EH (cell line): ENCODE results near the gene STON2.
"Not testable (repeated sequence)": the region's sequence is repeated elsewhere in the genome, so short reads cannot be mapped to it uniquely, and the experiment has no call there.

Experiments
- DNase-seq: peaks from one replicate; pipeline ENCODE4 v3.0.0-alpha.2; 2015; ENCODE audit warnings: low read depth

The STON2 gene

DNA sequence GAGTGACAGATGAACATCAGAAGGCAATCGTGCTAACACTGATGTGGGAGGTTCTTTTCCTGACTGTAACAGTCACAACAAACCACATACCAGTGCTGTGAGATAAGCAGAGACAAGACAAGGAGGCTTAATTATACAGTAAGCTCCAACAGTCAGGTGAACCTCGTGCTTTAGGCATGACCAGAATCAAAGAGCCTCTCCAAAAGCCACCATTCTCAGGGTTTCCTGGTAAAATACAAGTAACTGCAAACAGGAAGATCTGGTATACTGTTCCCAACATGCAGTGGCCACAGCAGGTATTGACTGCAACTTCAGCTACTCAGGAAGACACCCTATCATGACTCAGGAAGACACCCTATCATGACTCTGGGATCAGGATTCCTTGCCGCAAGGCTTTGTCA is 132.1 kb downstream of the STON2 start:
- DNase-seq = peak; percentile 9

DNA sequence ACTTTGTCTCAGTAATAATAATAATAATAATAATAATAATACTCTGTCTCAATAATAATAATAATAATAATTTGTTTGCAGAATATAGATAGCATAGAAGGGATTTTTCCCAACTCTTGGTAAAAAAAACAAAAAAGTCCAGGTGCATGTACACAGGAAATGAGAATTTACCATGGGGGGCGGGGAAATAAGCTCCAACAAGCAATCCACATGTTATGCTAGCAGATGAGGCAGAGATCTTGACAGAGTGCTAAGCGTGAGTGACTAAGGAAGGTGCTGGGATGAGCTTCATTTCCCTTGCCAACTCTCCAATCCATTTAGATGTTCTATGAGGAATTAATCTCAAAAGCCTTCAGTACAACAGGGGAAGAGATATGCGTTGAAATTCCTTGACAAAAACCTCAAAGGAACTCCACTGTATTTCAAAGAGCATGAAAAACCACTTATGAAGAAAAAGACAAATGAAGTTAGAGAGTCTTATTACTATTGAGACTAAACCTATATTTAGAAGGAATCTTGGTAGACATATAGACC is 134.4 kb downstream of the STON2 start:
- no peak for DNase-seq

DNA sequence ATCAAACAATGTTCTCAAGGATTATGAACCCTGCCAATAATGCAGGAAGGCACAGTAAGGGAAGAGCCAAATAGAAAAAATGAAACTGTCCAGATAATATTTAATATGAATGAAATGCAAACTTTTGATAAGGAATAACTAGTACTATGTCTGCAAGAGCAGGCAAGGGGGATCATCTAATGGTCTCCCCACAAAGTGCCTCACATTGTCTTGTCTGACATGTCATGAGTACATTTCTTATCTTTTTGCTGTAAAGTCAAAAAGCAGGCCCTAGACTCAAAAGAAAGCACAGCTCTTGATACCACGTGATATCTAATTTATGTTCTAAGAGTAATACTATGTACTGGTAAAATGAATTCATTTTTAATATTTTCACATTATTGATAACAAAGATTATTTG is 135.5 kb downstream of the STON2 start:
- DNase-seq = no peak

DNA sequence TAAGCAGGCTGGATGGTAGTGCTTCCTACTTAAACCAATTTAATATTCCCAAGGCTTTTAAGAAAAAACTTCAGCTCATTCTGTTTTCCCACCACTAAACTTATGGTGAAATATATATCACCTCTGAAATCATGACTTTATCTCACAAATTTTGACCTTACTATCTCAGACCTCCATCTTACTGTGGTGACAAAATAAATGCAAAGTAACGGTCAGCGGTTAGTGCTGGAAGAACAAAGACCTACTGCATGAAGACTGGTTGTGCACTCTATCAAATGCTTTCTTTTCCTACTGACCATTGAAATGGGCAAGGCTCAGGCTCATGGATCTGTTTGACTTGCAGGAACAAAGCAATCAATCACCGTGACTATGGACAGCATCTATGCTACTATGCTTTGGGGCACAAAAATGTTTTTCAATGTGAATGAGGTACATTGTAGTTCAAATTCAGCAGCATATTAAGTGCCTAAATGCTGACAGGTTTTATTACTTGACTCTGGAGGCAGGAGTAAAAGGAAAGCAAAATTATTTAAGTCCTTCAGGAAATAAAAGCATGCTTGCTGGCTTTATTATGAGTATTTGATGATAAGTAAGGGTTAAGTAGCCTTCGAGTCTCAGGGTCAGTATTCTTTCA is 136.2 kb downstream of the STON2 start:
- DNase-seq = no peak

DNA sequence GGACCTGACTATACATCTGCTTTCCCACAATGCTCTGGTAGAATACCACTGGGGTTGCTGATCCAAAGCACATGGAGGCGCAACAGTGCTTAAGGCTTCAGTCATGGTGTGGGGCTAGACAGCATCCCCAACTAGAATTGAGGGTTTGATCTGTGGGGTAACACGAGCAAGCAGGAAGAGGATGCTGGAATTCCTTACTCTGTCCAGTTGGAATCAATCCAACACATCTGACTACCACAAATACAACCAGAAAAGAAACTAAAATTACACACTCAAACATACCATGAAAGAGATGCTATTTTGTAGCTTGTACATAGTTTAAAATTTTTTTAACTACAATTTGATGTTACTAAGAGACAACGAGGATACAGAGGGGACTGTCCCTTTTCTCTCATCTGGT is 138.9 kb downstream of the STON2 start:
- peak; percentile 13 for DNase-seq

DNA sequence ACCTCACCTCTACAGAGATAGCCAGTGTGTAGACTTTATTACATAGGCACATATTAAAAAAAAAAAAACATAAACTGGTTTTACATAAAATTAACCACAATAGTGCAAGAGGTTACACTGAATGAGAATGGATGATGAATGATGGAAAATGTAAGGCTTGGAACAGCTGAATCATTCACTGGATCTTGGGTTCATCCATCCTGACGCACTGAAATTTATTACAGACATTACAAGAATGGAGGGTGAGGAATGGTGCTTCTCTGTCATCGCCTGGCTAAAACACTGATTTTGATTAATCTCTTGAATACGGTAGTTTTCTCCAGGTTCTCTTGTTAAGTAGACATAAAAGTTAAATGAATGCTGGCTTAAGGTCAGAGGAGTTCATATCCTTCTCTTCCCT is 139.4 kb downstream of the STON2 start:
- no peak for DNase-seq

DNA sequence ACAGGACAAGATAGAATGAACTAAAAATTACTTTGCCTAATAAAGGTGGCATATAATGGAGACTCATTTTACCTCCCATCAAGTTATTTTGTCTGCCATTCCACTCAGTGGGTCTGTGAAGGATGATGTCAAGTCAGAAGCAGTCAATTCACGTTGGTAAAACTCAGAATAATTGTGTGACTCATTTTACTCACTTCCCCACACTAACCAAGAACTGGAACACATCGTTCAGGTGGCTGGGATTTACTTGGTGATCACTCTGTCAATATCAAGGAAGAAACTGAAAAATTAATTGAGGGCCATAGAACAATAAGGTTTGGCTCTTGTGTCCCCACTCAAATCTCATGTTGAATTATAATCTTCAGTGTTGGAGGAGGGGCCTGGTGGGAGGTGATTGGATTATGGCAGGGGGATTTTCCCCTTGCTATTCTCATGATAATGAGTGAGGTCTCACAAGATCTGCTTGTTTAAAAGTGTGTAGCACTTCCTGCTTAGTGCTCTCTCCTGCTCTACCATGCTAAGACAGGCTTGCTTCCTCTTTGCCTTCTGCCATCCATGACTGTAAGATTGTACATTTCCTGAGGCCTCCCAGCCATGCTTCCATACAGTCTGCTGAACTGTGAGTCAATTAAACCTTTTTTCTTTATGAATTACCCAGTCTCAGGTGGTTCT is 143.7 kb downstream of the STON2 start:
- no peak for DNase-seq

DNA sequence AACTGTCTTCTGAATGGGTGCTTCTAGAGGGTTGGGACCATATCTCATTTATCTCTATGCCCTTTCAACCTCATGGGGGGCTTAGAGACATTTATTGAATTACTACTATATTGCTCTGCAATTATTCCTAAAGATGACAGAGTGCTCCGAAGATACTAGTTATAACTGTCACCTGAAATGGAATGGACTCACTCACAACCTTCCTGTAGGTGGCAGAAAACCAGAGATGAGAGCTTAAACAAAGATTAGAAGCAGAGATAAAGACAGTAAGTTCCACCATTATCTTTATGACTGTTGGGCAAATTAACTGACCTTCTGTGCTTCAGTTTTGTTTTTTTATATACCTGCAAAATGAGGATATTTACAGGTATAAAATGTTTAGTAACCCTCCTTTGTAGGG is 147.8 kb downstream of the STON2 start:
- no peak for DNase-seq

DNA sequence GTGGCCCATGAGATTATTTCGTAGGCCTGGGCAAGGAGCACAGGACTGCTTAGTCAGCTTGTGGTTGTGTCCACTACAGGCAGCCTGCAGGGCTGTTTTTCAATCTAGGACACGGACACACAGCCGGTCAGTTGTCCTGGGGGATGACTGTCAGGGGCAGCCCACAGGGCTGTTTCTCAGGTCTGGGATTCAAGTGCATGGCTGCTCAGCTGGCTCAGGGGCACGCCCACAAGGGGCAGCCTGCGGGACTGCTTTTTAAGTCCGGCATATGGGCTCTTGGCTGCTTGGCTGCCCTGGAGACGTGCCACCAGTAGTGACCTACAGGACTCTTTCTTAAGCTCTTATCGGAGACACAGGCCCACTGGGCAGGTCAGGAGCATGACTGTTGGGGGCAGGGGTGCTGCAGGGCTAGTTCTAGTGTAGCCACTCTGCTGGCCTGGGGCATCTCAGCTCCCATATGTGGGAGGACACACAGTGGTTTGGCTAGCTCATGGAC is 152.8 kb downstream of the STON2 start:
- no peak for DNase-seq

DNA sequence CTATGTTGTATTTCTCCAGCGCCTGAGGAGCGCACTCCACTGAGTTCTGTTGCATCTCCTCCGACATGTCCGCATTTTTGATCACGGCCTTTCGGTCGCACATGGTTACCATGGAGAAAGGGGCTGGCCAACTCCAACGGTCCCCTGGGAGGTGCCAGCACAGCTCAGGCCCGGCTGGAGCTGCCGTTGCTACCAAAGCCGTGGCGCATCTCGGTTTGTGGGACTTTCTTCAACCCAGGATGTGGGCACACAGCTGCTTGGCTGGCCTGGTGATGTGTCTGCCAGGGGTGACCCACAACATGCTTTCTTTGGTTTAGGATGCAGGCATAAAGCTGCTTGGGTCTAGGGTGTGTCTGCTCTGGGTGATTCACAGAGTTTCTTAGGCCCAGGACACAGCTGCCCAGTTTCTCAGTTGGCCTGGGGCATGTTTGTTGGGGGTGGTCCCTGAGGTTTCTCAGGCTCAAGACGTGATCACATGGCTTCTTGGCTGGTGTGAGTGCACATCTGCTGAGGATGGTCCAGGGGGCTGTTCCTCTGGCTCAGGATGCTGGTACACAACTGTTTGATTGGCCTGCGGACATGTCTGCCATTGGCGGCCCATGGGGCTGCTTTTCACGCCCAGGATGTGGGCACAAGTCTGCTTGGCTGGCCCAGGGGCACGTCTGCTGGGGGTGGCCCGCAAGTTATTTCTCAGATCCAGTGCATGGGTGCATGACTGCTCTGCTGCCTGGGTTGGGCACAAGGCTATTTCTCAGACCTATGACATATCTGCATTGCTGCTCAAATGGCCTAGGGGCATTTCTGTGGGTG is 153.5 kb downstream of the STON2 start:
- peak; percentile 76 for DNase-seq

DNA sequence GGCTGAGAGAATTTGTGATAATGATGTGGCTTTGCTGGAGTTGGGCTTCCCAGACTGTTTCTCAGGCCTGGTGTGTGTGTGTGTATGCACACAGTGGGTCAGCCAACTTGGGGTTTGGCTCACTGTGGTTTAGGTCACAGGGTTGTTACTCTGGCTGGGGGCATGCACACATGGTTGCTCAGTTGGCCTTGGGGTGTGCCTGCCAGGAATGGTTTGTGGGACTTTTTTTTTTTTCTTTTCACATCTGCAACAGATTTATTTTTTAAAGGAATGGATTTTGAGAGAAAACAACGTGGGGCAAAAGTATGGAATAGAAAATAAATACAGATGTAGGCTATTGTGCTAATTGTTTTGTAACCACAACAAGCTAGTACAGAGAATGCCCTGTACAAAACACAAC is 154.4 kb downstream of the STON2 start:
- DNase-seq = peak; percentile 13

DNA sequence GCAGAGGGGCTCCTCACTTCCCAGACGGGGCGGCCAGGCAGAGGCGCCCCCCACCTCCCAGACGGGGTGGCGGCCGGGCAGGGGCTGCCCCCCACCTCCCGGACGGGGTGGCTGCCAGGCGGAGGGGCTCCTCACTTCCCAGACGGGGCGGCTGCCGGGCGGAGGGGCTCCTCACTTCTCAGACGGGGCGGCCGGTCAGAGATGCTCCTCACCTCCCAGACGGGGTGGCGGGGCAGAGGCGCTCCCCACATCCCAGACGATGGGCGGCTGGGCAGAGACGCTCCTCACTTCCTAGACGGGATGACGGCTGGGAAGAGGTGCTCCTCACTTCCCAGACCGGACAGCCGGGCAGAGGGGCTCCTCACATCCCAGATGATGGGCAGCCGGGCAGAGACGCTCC is 155.7 kb downstream of the STON2 start:
- DNase-seq = not testable (repeated sequence)

DNA sequence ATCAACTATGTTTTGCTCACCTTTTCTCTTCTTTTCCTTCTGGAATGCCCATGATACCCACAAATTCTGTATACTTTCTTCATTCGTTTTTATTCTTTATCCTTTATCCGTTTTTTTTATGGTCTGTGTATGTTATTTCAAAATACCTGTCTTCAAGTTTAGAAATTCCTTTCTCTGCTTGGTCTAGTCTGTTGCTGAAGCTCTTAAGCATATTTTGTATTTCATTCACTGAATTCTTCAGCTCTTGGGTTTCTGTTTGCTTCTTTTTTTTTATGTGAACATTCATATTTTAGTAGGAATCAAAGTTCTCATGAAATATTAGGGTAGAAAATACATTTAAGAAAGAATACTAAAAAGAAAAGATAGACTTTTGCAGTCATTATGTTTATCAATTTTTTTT is 156.6 kb downstream of the STON2 start:
- DNase-seq = no peak

DNA sequence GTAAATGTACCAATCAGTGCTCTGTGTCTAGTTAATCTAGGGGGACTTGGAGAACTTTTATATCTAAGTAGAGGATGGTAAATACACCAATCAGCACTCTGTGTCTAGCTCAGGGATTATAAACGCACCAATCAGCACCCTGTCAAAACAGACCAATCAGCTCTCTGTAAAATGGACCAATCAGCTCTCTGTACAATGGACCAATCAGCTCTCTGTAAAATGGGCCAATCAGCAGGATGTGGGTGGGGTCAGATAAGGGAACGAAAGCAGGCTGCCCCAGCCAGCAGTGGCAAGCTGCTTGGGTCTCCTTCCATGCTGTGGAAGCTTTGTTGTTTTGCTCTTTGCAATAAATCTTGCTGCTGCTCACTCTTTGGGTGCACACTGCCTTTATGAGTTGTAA is 163.3 kb downstream of the STON2 start:
- DNase-seq = not testable (repeated sequence)

DNA sequence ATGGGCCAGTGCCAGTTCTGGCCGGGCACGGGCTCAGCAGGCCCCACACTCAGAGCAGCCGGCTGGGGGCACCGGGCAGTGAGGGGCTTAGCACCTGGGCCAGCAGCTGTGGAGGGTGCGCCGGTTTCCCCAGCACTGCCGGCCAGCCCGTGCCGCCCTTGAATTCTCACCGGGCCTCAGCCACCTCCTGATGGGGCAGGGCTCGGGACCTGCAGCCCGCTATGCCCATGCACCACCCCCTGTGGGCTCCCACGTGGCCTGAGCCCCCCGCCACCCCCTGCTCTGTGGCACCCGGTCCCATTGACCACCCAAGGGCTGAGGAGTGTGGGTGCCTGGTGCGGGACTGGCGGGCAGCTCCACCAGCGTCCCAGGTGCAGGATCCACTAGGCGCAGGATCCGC is 164.0 kb downstream of the STON2 start:
- no peak for DNase-seq

DNA sequence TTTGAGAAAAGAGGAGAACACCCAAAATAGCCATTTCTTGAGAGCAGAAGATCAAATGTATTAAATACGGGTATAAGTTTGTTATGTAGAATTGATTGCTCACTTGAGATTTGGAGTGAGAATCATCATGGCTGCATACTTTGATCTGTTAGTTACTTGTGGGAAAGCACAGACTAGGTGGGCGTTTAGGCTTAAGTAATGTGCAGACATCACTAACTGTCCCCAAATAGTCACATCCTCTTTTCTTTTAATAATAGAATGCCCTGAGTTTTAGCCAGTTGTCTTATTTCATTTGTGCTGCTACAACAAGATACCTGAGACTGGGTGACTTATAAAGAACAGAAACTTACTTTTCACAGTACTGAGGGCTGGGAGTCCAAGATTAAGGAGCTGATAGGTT is 165.0 kb downstream of the STON2 start:
- no peak for DNase-seq

DNA sequence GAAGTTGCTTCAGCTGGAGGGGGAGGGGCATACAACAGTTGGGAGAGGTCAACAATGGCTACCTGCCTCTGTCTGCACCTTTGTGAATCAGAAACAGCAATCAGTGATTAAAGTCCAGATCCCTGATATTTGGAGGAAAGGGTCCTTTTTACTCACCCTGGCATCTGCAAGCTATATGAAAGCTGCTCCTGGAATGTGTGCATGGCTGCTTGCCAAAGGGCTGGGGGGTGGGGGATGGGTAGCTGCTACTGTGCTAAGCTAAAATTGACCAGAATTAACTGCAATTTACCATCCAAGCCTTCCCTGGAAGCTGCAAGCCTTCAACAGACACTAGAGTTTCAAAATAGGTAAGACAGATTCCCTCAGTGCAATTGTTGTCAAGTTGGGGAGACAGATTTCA is 165.8 kb downstream of the STON2 start:
- peak; percentile 31 for DNase-seq

DNA sequence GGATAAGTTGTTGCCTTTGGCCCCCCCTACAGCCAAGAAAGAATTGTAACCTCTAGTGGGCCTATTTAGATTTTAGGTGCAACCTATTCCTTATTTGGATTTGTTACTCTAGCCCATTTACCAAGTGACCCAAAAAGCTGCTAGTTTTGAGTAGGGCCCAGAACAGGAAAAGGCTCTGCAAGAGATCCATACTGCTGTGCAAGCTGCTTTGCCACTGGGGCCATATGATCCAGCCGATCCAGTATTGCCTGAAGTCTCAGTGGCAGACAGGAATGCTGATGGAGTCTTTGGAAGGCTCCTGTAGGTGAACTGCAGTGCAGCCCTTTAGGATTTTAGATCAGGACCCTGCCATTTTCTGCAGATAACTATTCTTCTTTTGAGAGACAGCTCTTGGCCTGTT is 166.5 kb downstream of the STON2 start:
- no peak for DNase-seq

DNA sequence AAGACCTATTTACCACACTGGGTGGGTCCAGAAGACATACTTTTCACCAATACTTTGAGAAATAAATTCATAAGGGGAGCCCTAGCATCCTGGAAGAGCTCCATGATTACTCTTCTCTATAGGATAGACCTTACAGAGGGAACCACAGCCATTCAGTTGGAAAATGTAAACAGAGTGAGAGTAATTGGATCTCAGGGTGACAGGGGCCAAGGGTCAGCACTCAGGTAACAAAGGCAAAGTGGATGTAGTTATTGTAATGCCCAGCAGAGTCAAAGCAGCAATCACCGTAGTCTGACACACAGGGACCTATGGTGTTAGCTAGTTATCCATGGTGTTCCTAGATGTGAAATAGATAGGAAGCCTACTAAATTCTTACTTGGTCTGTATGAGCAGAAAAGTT is 168.6 kb downstream of the STON2 start:
- DNase-seq = no peak

DNA sequence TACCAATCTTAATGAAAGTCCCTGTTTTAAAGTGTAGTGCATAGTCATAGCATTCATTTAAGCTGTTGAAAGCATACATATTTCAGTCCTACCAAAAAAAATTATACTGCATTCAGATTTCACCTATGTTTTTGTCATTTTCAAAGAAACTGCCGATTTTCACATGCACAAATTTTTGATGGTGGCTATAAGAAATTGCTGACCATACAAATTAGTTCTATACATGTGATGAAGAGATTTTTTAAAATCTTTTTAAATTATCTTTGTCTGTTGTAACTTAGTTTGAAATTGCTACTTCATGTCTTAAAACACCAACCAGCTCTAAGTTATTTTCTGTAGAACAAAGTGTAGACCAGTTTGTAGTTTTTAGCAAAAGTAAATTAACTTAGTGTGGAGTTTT is 175.9 kb downstream of the STON2 start:
- DNase-seq = no peak

DNA sequence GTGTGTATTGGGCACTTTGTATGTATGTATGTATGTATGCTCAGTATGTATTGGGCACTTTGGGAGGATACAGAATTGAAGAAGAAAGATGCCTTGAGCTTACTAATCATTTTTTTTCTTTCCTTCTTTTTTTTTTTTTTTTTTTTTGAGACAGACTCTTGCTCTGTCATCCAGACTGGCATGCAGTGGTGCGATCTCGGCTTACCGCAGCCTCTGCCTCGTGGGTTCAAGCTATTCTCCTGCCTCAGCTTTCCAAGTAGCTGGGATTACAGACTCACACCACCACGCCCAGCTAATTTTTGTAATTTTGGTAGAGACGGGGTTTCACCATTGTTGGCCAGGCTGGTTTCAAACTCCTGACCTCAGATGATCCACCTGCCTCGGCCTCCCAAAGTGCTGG is 176.3 kb downstream of the STON2 start:
- DNase-seq = not testable (repeated sequence)

DNA sequence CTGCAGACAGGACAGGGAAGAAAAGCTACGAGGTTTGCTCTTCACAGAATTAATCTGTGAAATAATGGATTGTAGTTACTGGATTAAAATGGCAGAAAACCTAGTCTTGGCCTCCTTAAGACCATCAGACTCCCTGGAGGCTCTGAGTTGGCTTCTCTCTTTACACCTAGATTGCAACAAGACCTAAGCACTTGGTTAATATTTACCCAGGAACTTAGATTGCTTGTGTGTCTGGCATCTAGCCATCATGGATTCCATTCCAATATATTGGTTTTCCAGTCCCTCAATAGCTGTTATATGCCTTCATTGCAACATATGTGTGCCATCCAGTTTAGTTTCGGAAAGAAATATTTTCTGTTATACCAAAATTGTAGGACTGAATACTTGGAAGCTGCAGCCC is 177.4 kb downstream of the STON2 start:
- no peak for DNase-seq

DNA sequence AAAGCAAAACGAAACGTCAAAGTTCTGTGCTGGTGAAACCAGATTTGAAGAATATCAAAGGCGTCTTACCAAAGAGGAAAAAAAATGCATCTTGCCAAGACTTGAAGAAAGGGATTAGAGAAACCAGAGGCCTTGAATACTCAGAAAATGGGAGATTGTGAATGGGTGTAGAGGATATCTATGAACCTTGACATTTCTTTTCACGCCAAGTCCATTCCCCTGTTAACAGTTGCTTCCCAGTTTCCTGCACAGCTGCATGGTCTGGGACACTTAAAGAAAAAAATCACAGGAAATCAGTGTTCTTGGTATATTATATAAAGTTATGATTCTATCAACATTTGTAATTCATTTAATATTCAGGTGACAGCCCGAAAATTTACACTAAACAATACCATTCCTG is 178.0 kb downstream of the STON2 start:
- no peak for DNase-seq
